HG03469 (cell line): ENCODE results near the gene IGFBPL1.
"Not testable (repeated sequence)": the region's sequence is repeated elsewhere in the genome, so short reads cannot be mapped to it uniquely, and the experiment has no call there.

ENCODE experiments used
- ATAC-seq: cut with Tn5 transposase; IDR thresholded peaks from one replicate; pipeline ENCODE4 v1.9.1; 2021; ENCODE audit warnings: mild to moderate bottlenecking, moderate library complexity, moderate number of reproducible peaks; ENCODE audit not compliant: unreplicated experiment

Gene IGFBPL1

DNA sequence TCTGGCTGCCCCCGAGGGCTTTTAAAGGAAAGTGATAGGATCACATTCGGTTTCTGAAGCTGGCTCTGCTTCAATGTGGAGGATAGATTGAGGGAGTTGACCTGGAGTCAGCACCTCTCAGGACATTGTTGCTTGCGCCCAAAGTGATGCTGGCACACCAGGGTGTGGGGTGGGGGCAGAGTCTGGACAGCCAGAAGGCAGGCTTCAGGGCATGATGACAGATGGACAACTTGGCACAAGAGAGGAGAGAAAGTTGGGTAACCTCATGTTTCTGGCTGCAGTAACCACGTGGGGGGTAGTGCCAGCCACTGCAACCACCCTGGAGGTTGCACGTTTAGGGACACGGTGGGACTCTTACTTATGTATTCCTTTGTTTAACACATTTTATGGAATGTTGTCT, 22.3 kb downstream of the IGFBPL1 start:
- ATAC-seq = no peak

DNA sequence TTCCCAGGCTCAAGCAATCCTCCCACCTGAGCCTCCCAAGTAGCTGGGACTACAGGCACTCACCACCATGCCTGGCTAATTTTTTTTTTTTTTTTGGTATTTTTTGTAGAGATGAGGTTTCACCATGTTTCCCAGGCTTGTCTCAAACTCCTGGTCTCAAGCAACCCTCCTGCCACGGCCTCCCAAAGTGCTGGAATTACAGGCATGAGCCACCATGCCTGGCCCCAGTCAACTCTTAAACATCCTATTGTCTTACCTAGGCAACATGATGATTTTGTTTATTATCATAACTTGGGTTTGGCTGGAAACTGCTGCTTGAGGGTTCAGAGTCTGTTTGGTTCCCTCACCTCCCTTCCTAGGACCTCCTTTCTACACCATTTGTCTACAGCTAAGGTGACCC, 25.1 kb downstream of the IGFBPL1 start:
- not testable (repeated sequence) for ATAC-seq

DNA sequence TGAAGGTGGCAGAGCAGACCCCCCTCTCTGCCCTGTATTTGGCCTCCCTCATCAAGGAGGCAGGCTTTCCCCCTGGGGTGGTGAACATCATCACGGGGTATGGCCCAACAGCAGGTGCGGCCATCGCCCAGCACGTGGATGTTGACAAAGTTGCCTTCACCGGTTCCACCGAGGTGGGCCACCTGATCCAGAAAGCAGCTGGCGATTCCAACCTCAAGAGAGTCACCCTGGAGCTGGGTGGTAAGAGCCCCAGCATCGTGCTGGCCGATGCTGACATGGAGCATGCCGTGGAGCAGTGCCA, 27.9 kb downstream of the IGFBPL1 start:
- ATAC-seq = no peak

DNA sequence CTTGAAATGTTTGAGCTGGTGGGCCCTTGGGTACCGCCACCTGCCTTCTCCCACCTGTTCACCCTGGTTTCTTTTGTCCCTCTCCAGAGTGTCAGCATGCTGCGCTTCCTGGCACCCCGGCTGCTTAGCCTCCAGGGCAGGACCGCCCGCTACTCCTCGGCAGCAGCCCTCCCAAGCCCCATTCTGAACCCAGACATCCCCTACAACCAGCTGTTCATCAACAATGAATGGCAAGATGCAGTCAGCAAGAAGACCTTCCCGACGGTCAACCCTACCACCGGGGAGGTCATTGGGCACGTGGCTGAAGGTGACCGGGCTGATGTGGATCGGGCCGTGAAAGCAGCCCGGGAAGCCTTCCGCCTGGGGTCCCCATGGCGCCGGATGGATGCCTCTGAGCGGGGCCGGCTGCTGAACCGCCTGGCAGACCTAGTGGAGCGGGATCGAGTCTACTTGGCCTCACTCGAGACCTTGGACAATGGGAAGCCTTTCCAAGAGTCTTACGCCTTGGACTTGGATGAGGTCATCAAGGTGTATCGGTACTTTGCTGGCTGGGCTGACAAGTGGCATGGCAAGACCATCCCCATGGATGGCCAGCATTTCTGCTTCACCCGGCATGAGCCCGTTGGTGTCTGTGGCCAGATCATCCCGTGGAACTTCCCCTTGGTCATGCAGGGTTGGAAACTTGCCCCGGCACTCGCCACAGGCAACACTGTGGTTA, 28.4 kb downstream of the IGFBPL1 start:
- no peak for ATAC-seq

DNA sequence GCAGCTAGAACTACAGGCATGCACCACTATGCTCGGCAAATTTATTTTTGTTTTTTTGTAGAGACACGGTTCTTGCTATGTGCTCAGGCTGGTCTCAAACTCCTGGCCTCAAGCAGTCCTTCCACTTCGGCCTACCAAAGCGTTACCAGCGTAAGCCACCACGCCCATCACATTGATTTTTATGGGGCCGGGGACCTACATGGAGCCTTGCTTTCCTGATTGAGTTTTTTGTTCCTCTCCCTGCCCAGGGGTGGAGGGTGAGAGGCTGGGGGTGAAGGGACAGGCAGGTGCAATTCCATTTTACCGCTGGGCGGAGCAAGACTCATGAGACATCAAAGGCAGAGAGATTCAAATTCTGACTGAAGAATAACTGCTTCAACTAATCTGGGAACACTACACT, 29.8 kb downstream of the IGFBPL1 start:
- no peak for ATAC-seq

DNA sequence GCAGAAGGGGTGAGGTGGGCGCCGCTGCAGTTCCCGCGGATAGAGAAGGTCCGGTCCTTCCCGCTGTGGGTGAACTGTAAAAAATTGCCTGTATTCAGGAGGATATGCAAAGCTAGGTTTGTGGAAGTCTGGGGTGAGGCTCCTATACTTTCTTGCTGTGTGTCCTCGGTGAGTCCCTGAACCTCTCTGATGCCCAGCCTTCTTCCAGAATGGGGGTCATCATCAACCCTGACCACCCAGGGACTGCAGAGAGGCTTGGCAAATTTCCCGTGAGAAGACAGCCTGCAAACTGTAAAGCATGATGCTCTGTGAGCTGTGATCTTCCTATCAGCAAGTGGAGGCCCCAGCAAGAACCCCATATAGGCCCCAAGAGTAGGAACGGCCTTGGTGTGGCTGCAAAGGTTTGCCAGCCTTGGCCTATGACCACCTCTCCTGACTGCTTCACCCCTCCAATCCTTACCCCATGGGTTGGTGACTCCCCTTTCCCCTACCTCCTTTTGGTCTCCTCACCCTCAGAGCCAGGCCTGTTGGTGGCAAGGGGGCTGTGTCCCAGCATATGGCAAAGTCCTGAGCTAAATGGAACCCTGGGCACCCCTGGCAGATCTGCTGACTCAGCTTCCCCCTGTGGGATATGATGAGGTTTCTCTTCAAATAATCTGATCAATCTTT, 31.0 kb downstream of the IGFBPL1 start:
- no peak for ATAC-seq

DNA sequence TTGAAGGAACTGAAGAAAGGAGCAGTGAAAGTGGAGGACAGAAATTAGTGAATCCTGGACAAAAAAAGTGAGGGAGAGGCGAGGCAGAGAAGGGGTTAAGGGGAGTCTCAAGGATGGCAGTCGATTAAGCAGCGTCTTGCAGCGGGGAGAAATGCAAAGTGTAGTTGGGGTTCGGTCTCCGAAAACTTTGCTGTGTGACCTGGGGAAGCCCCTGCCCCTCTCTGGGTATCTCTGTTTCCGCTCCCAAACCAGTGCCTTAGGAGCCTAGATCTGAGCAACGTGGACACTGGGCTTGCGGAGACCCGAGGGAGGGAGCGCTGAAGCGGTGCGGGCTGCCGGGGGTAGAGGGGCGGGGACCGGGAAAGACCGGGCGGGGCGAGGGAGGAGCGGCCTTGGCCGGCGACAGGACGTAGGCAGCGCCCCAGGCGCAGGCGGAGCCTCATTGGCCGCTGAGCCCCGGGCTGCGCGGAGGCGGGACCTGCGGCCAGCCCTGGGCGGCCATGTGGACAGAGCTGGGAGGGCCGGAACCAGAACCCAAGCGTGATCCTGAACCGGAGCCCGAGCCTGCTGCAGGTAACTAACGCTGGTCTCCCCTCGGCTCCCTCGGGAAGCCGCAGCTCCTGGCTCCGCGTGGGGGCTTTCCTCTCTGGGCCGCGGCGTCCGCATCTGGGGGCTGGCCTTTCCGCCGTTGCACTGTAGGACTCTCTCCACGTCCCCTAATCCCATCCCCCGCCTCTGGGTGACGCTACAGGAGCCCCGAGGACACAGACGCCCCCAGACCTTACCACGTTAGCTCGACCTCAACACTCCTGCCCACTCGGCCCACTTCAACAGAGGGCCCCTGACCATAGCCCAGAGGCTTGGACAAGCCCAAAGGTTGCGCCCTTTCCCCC, 31.8 kb downstream of the IGFBPL1 start, which contains the start of gene ALDH1B1:
TSS of gene ALDH1B1 (plus strand) at position 468 of the 893 bp plus-strand sequence. CDS start 3,047 bp downstream, outside the sequence.
- peak; percentile 97 for ATAC-seq

DNA sequence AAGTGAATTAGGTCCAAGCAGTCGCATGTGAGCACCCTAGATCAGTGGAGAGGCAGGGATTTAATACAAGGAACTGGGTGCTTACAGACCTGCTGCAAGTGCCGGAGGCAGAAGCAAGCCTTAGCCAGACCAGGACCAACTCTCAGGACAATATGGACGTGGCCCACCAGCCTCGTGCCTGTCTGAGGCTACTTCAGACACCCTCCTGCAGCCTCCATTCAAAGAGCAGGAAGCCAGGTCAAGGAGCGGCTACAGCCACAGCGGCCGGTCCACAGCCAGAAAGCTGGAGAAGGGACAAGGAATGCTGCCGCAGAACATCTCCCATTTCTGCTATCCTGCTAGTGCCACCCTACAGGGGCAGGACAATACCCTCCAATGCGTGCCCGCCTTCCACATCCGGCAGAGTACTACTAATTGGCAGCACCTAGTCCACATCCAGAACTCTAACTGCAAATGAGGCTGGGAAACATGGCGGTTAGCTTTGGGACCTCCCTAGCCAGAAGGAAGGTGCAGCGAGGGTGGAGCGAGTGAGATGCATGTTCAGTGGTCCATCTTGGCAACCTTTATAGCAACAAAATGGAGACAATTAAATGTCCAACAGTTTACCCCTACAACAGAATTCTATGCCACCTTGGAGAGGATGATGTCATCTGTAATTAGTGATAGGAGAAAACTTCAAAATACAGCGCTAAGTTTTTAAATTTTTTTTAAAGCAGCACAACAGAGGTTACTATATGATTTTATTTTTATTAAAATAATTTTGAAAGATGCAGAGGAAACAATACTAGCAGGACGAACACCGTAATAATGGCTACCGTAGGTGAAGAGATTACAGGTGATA, 32.8 kb downstream of the IGFBPL1 start:
- ATAC-seq = no peak

DNA sequence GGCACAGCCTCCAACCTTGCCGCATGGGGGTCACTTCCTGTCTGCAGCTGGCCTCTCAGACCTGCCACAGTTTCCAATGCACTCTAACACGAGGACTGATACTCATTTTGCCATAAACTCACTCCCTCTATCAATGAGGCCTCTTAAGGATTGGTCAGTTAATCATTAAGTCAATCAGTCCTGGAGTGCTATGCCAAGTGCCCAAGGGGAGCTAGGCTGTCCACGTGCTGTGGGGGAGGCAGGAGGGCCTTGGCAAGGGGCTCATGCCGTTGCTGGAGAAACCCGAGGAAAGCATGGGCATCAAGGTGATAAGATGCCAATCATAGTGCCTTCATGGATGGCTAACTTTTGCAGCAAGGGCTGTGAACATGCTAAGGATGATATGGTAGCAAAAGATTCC, 33.4 kb downstream of the IGFBPL1 start:
- ATAC-seq = no peak

DNA sequence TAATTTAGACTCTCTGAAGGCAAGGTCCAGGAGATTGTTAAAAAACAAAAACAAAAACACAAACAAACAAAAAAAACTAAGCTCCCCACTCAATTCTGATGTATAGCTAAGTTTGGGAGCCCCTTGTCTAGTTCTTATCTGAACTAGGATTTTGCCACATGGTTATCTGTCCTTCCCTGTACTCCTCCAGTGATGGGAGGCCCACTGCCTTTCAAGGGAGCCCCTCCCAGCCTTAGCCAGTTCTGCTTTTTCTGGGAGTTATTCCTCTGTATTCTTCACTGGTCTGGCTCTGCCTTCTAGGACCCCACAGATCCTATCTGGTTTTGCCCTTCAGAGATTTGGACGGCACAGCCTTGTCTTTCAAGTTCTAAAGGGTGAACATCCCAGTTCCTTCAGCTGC, 33.8 kb downstream of the IGFBPL1 start:
- no peak for ATAC-seq

DNA sequence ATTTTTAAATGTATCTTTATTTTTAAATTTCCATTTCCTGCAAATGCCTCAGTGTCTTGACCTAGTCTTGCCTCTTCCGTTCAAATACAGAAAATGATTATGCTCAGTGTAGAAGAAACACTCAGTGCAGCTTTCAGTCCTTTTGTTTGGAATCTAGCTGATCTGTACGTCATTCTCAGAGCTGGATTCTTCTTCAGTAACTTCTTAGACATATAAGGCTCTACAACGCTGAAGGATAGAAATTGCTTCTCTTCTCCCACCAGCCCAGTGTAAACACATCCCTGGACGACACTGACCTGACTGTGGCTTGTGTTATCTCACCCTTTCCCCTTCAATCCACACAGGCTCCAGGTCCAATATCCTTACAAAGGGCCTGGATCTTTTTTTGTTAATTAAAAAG, 34.9 kb downstream of the IGFBPL1 start:
- no peak for ATAC-seq

DNA sequence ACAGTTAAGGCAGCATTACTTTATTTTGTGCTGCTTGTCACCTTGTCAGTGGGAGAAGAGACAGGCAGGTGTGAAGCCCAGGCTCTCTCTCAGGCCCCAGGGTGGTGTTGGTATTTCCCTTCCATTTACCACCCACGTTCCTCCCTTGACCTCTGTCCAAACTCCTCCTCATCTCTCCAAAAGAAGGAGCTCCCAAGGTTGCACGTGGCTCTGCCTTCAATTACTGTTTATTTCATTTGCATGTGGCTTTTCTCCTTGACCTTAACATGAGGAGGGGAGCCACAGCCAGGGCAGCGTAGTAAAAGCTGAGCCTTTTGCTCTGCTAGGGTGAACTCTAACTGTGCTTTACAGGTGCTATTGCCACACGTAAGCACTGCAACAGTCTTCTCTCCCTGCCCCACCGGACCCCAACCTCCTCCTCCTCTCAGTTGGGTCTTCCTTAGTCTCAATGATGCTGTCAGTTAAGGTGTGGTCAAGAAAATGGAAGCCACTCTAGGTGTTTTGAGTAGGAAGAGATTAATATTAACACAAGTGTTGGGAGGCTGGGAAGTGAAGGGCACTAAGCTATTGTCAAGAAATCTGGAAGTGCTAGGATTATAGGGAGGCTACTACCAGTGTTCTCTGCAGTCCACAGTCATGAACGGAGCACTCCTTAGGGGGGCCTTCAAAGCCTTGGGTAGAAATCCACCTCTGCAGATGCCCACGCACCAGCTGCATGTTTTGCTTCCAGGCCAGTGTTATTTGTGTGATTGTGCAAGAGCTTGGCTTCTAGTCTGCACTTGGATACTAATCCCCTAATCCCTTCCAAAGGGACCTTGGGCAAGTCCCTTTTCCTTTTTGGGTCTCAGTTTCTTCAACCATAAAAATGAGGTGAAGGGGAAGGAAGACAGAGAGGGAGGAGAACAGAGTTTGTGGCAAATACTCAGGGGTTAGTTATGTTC, 35.7 kb downstream of the IGFBPL1 start:
- ATAC-seq = no peak

DNA sequence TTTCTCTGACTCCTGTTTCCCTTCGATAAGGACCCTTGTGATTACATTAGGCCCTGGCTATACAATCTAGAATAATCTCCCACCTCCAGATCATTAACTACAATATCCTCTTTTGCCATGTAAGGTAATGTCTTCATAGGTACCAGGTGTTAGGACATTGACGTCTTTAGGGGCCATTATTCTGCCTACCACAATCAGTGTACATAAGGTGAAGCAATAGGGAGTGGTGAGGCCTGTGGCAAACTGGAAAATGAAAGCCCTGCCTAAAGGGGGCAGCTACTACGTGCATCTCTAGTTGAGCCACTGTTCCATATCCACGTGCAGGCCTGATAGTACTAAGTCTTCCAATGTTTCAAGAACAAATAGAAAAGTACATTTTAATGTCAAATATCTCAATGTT, 36.5 kb downstream of the IGFBPL1 start:
- ATAC-seq = no peak

DNA sequence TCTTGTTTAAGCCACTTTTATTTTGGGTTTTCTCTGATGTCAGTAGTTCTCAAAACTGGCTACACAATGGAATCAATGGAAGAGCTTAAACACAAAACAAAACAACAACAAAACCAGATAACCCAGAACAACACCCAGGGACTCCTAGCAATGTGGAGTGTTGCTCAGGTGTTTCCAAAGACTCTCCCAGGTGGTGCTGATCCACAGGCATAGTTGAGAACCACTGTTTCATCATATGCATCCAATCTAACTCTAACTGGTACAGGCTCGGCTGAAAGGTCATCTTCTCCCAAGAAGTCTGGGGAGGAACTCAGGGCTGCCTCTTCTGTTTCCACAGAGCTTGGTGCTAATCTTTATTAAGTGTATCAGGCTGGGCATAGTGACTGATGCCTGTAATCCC, 37.2 kb downstream of the IGFBPL1 start:
- no peak for ATAC-seq

DNA sequence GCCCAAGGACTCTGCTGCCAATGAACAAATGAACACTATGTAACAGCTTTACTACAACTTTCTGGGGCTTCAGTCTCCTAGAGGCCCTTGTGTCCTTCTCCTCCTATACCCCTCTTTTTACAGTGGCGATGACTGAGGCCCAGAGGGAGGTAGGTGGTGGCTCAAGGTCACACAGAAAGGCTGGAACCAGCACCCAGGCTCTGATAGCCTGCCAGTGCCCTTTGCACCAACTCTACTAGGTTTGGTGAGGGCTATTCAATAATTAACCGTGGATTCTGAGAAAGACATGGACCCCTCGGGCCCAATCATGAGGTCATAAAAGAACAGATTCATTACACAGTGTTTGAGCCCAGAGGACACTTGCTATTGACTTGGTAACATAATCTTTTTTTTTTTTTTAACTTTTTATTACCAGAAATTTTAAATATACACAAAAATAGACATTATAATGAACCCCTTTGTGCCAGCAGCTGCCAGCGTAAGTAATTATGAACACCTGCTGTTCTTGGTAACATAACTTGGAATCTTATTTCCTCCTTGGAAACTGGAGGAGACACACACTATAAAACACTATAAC, 37.8 kb downstream of the IGFBPL1 start:
- no peak for ATAC-seq

DNA sequence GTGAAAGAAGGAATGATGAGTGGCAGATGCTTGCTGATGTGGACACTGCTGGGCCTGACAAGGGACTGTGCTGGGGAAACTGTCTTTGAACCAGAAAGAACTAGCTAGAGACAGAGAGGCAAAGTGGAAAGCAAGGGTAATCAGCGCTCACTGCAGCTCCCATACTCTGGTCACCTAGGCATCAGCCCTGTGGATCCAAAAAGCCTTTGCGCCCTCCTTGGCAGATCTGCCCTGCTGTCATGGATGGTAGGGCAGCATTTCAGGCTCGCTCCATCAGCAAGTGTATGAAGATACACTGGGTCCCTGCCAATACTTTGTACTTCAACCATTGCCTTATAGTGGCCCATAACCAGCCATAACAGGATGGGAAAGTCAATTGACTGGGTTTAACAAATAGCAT, 38.4 kb downstream of the IGFBPL1 start:
- no peak for ATAC-seq

DNA sequence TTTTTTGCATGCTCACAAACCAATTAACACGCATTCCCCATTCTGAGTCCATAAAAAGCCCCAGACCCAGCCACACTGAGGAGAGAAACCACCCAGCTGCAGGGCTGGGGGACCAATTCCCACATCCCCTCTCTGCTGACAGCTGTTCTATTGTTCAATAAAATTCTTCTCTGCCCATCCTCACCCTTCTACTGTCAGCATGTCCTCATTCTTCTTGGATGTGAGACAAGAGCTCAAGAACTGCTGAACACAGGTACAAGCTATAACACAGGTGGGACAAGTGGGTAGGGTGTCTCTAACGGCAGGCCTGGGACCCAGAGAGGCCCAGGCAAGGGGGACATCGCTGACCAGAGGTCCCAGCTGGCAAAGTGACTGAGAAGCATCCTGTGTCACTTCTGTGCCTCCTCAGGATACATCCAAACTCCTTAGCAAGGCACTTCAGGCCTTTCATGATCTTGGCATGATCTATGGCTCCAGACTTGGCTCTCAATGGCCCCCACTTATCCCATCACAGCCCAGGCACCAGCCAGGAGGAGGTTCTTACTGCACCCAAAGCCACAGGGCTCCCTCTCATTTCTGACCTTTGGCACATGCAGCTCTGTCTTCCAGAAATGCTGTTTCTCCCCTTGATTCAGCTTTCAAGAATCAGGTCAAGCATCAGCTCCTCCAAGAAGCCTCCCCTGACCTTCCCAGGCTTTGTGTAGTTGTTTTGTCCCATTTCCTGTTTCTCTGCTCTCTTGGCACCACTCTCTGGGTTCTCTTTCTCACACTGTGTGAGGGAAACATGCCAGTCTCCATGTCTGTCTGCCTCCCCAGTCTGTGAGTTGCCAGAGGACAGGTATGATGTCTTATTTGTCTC, 39.0 kb downstream of the IGFBPL1 start:
- no peak for ATAC-seq

DNA sequence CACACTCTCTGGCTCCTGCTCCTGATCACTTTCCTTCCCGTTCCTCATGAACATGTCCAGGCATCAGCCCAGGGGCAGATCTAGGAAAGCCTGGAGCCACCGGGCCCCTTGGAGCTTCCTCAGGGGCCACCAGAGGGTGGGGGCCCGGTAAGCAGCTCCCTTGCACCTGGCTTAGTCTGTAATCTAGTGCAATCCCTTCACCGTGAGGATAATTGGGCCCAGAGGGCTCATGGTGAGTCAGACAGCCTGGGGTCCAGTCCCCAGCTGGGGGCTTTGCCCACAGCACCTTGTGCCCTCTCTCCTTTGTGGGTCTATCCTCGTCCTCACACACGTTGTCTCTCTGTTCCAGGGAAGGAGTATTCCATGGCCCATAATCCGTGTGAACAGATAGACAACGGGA, 42.1 kb downstream of the IGFBPL1 start:
- no peak for ATAC-seq
